Esophagus squamous epithelium (tissue), 4 donors: ENCODE measurements around the gene PSMD13.

Experiments
- POLR2A ChIP-seq, 4 donors: fragments of 450-650 bp; IDR thresholded peaks; one replicate each; pipeline ENCODE4 v1.6.1; 2017; ENCODE audit warnings: antibody characterized with exemption in 4 of 4, mild to moderate bottlenecking in 4 of 4, moderate library complexity in 3 of 4
- TF ChIP-seq, protein P1 (sequence below), 6 experiments: fragments of 450-650 bp in 4 of 6; fragments of 200-600 bp in 2 of 6; sonication (generic) in 2 of 6; IDR thresholded peaks; one replicate each; pipeline ENCODE4 v1.5.1; 2016 to 2019; ENCODE audit warnings: antibody characterized with exemption in 6 of 6, mild to moderate bottlenecking in 4 of 6, moderate library complexity in 4 of 6

DNA sequence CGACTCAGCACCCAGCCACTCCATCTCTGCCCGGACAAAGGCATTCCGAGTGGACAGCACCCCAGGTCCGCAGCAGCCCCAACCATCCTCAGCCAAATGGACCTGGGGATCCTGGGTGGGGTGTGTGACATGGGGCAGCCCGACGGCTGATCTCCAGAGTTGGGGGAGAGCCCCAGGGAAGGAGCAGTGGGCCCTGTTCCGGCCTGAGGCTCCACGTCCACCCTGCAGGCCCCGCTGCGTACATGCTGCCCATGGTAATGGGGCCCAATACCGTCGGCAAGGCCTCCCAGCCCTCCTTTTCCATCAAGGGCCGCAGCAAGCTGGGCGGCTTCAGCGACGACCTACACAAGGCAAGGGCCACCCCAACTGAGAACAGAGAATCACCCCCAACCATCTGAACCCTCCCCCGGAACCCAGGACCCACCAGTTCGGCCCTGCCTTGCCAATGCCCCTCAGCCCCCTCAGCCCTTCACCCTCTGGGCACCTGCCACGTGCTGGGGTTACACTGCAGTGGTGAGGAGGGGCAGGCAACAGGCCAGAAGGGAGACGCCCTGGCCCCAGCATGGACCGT lies 38.5 kb upstream of the PSMD13 start:
- TF ChIP-seq, protein P1, sequence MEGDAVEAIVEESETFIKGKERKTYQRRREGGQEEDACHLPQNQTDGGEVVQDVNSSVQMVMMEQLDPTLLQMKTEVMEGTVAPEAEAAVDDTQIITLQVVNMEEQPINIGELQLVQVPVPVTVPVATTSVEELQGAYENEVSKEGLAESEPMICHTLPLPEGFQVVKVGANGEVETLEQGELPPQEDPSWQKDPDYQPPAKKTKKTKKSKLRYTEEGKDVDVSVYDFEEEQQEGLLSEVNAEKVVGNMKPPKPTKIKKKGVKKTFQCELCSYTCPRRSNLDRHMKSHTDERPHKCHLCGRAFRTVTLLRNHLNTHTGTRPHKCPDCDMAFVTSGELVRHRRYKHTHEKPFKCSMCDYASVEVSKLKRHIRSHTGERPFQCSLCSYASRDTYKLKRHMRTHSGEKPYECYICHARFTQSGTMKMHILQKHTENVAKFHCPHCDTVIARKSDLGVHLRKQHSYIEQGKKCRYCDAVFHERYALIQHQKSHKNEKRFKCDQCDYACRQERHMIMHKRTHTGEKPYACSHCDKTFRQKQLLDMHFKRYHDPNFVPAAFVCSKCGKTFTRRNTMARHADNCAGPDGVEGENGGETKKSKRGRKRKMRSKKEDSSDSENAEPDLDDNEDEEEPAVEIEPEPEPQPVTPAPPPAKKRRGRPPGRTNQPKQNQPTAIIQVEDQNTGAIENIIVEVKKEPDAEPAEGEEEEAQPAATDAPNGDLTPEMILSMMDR (IDR thresholded peaks at IDR 0.05) = no peak
- TF ChIP-seq POLR2A (IDR thresholded peaks at IDR 0.05) = no peak
